HG03521 (cell line): Measurements from ENCODE around the gene EML2.
"Not testable (repeated sequence)": the region's sequence is repeated elsewhere in the genome, so short reads cannot be mapped to it uniquely, and the experiment has no call there.

Experiments used
- ATAC-seq: cut with Tn5 transposase; IDR thresholded peaks from one replicate; pipeline ENCODE4 v1.9.1; 2021; ENCODE audit warnings: mild to moderate bottlenecking, moderate library complexity; ENCODE audit not compliant: unreplicated experiment

Gene EML2

GRCh38 chr19:45615795-45616703, 23.1 kb downstream of the EML2 start:
- ATAC-seq, result no peak

- ATAC-seq, result not testable (repeated sequence)
Observed at GRCh38 chr19:45615056-45615455, 24.1 kb downstream of the EML2 start.

- no peak for ATAC-seq
Observed at GRCh38 chr19:45613926-45614725, 25.1 kb downstream of the EML2 start.

- ATAC-seq, result no peak
Observed at GRCh38 chr19:45608948-45609347, 30.2 kb downstream of the EML2 start.

DNA sequence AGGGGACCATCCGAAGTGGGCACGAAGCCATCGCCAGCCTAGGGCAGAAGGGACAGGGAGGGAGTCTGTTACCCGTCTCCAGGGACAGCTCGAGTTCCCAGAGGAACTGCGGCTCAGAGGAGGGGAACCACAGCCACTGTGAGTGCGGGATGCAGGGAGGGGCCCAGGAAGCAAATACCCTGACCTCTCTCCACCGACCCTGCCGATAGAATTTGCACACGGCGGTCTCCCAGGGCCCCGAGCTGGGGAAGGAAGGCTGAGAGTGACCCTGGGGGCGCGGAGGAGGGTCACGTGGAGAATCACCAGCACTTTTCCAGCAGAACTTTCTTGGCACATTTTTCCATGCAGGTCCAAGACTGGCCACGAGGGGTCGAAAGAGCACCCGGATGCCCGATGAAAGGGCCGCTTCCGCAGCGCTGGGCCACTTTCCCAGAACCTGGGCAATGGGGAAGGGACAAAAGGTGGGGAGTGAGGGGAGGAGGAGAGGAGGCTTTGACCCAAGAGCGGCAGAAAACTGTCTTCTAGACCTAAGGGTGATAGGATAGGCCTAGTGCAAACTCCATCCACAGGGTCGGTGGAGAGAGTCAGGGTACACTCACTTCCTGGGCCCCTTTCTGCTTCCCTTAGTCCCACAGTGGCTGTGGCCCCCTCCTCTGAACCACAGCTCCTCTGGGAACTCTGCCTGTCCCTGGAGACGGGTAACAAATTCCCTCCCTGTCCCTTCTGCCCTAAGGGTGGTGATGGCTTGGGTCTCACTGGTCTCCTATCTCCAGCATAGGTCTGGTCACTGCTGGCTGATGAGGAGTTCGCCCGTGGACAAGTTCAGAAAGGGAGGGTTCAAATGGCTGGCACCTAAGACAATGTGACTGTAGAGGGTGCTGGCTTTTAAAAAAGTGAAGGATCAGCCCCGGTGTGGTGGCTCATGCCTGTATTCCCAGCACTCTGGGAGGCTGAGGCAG, 31.8 kb downstream of the EML2 start:
- ATAC-seq, result no peak

- ATAC-seq, result no peak
Observed at GRCh38 chr19:45601524-45602374, 37.4 kb downstream of the EML2 start, which contains the start of gene GPR4. Gene GPR4, minus strand, starts transcription at chr19:45602212. Its CDS starts 10,346 bp downstream, at chr19:45591866.

- no peak for ATAC-seq
Observed at GRCh38 chr19:45601115-45601514, 38.1 kb downstream of the EML2 start.

- no peak for ATAC-seq
Observed at GRCh38 chr19:45600340-45600885, 38.8 kb downstream of the EML2 start.

GRCh38 chr19:45599286-45599685, 39.9 kb downstream of the EML2 start:
- no peak for ATAC-seq

DNA sequence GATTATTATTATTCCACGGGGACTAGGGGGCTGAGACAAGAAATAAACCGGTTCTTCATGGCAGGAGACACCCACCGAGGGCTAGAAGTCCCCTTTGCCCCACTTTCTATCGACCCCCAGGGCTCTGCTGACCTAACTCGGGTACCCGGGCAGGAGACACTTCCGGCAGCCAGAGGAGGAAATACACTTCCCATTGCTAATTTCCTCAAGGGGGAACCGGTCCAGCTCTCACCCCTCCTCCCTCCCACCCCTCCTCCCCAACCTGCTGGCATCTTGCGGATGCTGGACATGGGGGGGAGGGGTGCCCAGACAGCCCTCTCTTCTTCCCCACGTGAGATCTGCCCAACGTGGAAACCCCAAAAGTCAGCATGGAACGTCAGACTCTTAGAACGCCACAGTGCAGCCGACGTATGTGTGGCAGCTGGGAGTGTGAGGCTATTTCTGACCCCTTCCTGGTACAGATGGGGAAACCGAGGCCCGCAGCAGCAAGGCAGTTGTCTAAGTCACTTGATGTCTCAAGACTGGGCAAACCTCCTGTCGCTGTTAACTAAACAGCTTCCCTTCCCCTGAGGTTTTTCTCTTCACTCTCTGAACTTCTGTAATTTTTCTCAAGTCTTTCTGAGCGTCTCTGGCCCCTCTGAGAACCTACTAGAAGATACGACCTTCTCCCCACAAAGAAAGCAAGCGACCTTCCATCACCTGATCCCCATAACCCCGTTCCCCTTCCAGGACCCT, 40.8 kb downstream of the EML2 start:
- no peak for ATAC-seq

- ATAC-seq, result no peak
Observed at GRCh38 chr19:45597425-45598111, 41.6 kb downstream of the EML2 start.

DNA sequence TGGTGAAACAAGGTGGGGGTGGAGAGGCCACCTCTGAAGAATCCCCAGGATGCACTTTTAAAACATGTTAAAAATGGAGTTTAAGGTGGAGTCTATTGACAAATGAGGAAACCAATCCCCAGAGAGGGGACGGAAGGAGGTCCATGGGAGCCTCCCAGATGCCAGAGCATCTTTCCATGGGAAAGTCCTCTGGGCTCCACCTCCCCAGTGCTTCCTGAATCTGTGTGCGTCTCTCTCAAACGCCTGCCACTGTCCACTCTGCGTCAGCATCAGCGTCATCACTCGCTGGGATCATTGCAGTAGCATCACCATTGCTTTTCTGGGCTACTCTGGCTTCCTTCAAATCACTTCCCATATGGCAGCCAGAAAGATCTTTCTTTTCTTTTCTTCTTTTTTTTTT, 43.4 kb downstream of the EML2 start:
- ATAC-seq, result no peak

- no peak for ATAC-seq
Observed at GRCh38 chr19:45593520-45593919, 45.7 kb downstream of the EML2 start.

- no peak for ATAC-seq
Observed at GRCh38 chr19:45592366-45592765, 46.8 kb downstream of the EML2 start.

DNA sequence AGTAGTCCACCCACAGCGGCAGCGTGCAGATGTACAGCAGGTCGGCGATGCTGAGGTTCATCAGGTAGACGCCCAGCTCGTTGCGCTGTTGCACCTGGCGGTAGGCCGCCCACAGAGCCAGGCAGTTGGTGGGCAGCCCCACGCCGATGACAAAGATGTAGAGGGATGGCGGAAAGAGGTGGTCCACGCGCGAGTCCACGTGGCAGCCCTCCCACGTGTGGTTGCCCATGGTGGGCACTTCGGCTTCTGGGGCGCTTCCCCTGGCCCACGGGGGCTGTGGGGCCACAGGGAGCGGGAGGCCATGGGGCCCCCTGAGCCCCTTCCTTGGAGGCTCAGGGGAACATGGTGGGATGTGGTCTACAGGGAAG, 47.6 kb downstream of the EML2 start:
- no peak for ATAC-seq

- ATAC-seq, result no peak
Observed at GRCh38 chr19:45591004-45591637, 48.1 kb downstream of the EML2 start.

- ATAC-seq, result no peak
Observed at GRCh38 chr19:45590300-45591003, 48.7 kb downstream of the EML2 start.
